Rectal smooth muscle tissue (tissue), 1 donor: ENCODE results near the gene PGAP2.

ENCODE experiments used
- H3K27ac ChIP-seq: one replicate; pipeline ENCODE4 v1.7.0; 2013; ENCODE audit warnings: low read depth, low read length, inconsistent platforms
- H3K27me3 ChIP-seq: one replicate; pipeline ENCODE4 v1.7.0; 2013; ENCODE audit warnings: low read length; ENCODE audit not compliant: control insufficient read depth, insufficient read depth
- H3K36me3 ChIP-seq: one replicate; pipeline ENCODE4 v1.7.0; 2013; ENCODE audit warnings: low read length; ENCODE audit not compliant: control insufficient read depth, insufficient read depth
- H3K4me1 ChIP-seq: one replicate; pipeline ENCODE4 v1.7.0; 2013; ENCODE audit warnings: low read length; ENCODE audit not compliant: control insufficient read depth, insufficient read depth
- H3K4me3 ChIP-seq: one replicate; pipeline ENCODE4 v1.7.0; 2013; ENCODE audit warnings: low read length
- H3K9ac ChIP-seq: one replicate; pipeline ENCODE4 v1.7.0; 2013; ENCODE audit warnings: low read length

PGAP2 gene

GRCh38 chr11:3826721-3827120 lies 18.4 kb downstream of the PGAP2 start:
- peaks cover 23% of the 10 kb centered on the region for H3K36me3 ChIP-seq
- H3K9ac ChIP-seq, result no peak overlapping the region
- H3K4me1 ChIP-seq, result no peaks in the 10 kb centered on the region
- no peak overlapping the region for H3K4me3 ChIP-seq
- H3K27ac ChIP-seq, result no peak overlapping the region
- H3K27me3 ChIP-seq, result no peaks in the 10 kb centered on the region

- Histone ChIP-seq H3K36me3 (peaks cover 23% of the 10 kb centered on the region), H3K27ac (no peak overlapping the region), H3K27me3 (no peaks in the 10 kb centered on the region), H3K4me1 (no peaks in the 10 kb centered on the region), H3K4me3 (no peak overlapping the region), H3K9ac (no peak overlapping the region)
Measured at GRCh38 chr11:3827434-3828186, 19.2 kb downstream of the PGAP2 start.

GRCh38 chr11:3830088-3830487 lies 21.7 kb downstream of the PGAP2 start:
- Histone ChIP-seq H3K9ac (no peak overlapping the region), H3K27me3 (no peaks in the 10 kb centered on the region), H3K27ac (no peak overlapping the region), H3K4me3 (no peak overlapping the region), H3K4me1 (no peaks in the 10 kb centered on the region), H3K36me3 (peaks cover 23% of the 10 kb centered on the region)

- Histone ChIP-seq H3K36me3 (peaks cover 24% of the 10 kb centered on the region), H3K9ac (no peak overlapping the region), H3K27me3 (no peaks in the 10 kb centered on the region), H3K4me3 (no peak overlapping the region), H3K27ac (no peak overlapping the region), H3K4me1 (no peaks in the 10 kb centered on the region)
Measured at GRCh38 chr11:3830730-3831129, 22.4 kb downstream of the PGAP2 start.

- Histone ChIP-seq H3K9ac (no peak overlapping the region), H3K27me3 (no peaks in the 10 kb centered on the region), H3K36me3 (peaks cover 21% of the 10 kb centered on the region), H3K27ac (no peak overlapping the region), H3K4me1 (no peaks in the 10 kb centered on the region), H3K4me3 (no peak overlapping the region)
Measured at GRCh38 chr11:3831378-3832239, 23.2 kb downstream of the PGAP2 start.

GRCh38 chr11:3832816-3833215 lies 24.5 kb downstream of the PGAP2 start:
- Histone ChIP-seq H3K27ac (no peak overlapping the region), H3K27me3 (no peaks in the 10 kb centered on the region), H3K36me3 (peaks cover 10% of the 10 kb centered on the region), H3K4me1 (no peaks in the 10 kb centered on the region), H3K9ac (no peak overlapping the region), H3K4me3 (no peak overlapping the region)

- Histone ChIP-seq H3K4me3 (no peak overlapping the region), H3K27ac (no peak overlapping the region), H3K36me3 (peaks cover 5% of the 10 kb centered on the region), H3K27me3 (no peaks in the 10 kb centered on the region), H3K9ac (no peak overlapping the region), H3K4me1 (no peaks in the 10 kb centered on the region)
Measured at GRCh38 chr11:3833449-3833848, 25.1 kb downstream of the PGAP2 start.

GRCh38 chr11:3834349-3834663 lies 25.9 kb downstream of the PGAP2 start:
- Histone ChIP-seq H3K4me3 (no peak overlapping the region), H3K4me1 (no peaks in the 10 kb centered on the region), H3K27me3 (no peaks in the 10 kb centered on the region), H3K9ac (no peak overlapping the region), H3K27ac (no peak overlapping the region), H3K36me3 (peaks cover 5% of the 10 kb centered on the region)

- Histone ChIP-seq H3K4me1 (peaks cover 4% of the 10 kb centered on the region), H3K27me3 (no peaks in the 10 kb centered on the region), H3K9ac (no peak overlapping the region), H3K36me3 (peaks cover 5% of the 10 kb centered on the region), H3K4me3 (peak overlapping the region; percentile 9), H3K27ac (no peak overlapping the region)
Measured at GRCh38 chr11:3834664-3835461, 26.5 kb downstream of the PGAP2 start.

- H3K27ac ChIP-seq, result no peak overlapping the region
- peak overlapping the region; percentile 9 for H3K4me3 ChIP-seq
- H3K27me3 ChIP-seq, result no peaks in the 10 kb centered on the region
- no peak overlapping the region for H3K9ac ChIP-seq
- H3K4me1 ChIP-seq, result peaks cover 7% of the 10 kb centered on the region
- peaks cover 5% of the 10 kb centered on the region for H3K36me3 ChIP-seq
Measured at GRCh38 chr11:3835751-3836150, 27.4 kb downstream of the PGAP2 start.

GRCh38 chr11:3836903-3837302 lies 28.5 kb downstream of the PGAP2 start:
- Histone ChIP-seq H3K4me3 (no peak overlapping the region), H3K9ac (no peak overlapping the region), H3K27me3 (no peaks in the 10 kb centered on the region), H3K4me1 (peaks cover 7% of the 10 kb centered on the region), H3K36me3 (peaks cover 5% of the 10 kb centered on the region), H3K27ac (no peak overlapping the region)

GRCh38 chr11:3837793-3838192 lies 29.4 kb downstream of the PGAP2 start:
- peak overlapping the region; percentile 4 for H3K4me3 ChIP-seq
- H3K9ac ChIP-seq, result no peak overlapping the region
- no peaks in the 10 kb centered on the region for H3K27me3 ChIP-seq
- peaks cover 7% of the 10 kb centered on the region for H3K4me1 ChIP-seq
- no peak overlapping the region for H3K27ac ChIP-seq
- peaks cover 5% of the 10 kb centered on the region for H3K36me3 ChIP-seq
